Measurements from ENCODE around the gene SIX3. TPM values are rescaled to one million over a fixed set of nuclear protein-coding genes. Genes with fewer than 3 reads are reported as not detected.
A peak's percentile ranks its signal among the peaks of the same experiment; 100 is the strongest.

SIX3 gene
- total RNA-seq (2014; rRNA removed; shearing (Covaris generic)) (not detected in 2 replicates), polyA plus RNA-seq (2016; fragmentation: Nextera tagmentation; extraction: Ambion mirVana) (not detected in 2 replicates)

GRCh38 chr2:44941551-44942234, at the start of gene SIX3:
Gene SIX3 (plus strand): TSS chr2:44941702. CDS start chr2:44942105, 403 bp downstream.
- Histone ChIP-seq H3K4me2 (ENCODE audit: unreplicated experiment) (peak within 1 kb of the TSS; percentile 71), H3K9ac (no peak within 1 kb of the TSS), H3K36me3 (ENCODE audit: low read depth) (no peaks in the 10 kb centered on the region)

DNA sequence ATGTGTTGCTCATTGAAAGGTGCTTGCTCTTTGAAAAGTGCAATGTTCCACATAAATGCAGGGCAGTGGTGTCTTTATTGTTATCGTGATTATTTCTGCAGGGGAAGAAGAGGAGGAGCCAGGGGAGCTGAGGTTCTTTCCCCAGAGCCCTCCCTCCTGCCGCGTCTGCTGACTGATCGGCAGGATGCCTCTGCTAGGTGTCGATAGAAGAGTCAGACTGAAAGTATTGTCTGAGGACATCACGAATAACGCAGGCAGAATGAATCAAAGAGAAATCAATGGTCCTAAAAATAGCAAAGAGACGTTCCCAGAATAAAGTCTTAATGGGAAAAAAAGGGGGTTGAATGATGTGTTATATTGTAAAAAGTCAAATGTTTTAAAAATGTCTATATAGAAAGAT, 47.4 kb upstream of the SIX3 start:
- 18 to 22% methylated on average over 8 of the region's 8 CpGs for WGBS, 2 experiments (ENCODE audit: low coverage in 1 of 2, low lambda C conversion rate in 2 of 2, missing lambda C conversion rate in 2 of 2)
- Histone ChIP-seq H2AFZ (no peak overlapping the region), H3K9ac (no peak overlapping the region), H3K27me3 (replicated peaks; ENCODE audit: insufficient read depth) (peaks cover 8% of the 10 kb centered on the region), H3K27ac (no peak overlapping the region), H3F3A (ENCODE audit: insufficient read depth) (no peaks in the 10 kb centered on the region), H3K9me2 (ENCODE audit: insufficient read depth) (no peaks in the 10 kb centered on the region), H3K36me3 (ENCODE audit: low read depth) (no peaks in the 10 kb centered on the region), H3K4me3 (no peak overlapping the region), H4K20me1 (ENCODE audit: insufficient read depth) (no peaks in the 10 kb centered on the region), H3K4me2 (ENCODE audit: unreplicated experiment) (no peak overlapping the region), H3K4me1 (ENCODE audit: insufficient read depth) (no peaks in the 10 kb centered on the region), H3K9me3 (ENCODE audit: low read depth) (no peaks in the 10 kb centered on the region), H3K79me2 (ENCODE audit: insufficient read depth) (no peaks in the 10 kb centered on the region)
- in situ Hi-C loops (cut with MboI): no loop called here
- no peak for DNase-seq
- no peak for TF ChIP-seq EZH2phosphoT487 (IDR thresholded peaks at IDR 0.05; ENCODE audit: insufficient read depth, low read depth)
- TF ChIP-seq EZH2 (IDR thresholded peaks at IDR 0.05; ENCODE audit: insufficient read depth, poor library complexity, severe bottlenecking): no peak

More at GRCh38 chr2:44941551-44942234, at the start of gene SIX3:
- H3K9me2 ChIP-seq (ENCODE audit: insufficient read depth): no peaks in the 10 kb centered on the region
- H3K79me2 ChIP-seq (ENCODE audit: insufficient read depth): no peaks in the 10 kb centered on the region
- 2 to 3% methylated on average over 30 to 39 of the region's 39 CpGs for WGBS, 2 experiments (ENCODE audit: low coverage in 1 of 2, low lambda C conversion rate in 2 of 2, missing lambda C conversion rate in 2 of 2)
- H3K9me3 ChIP-seq (ENCODE audit: low read depth): no peaks in the 10 kb centered on the region
- DNase-seq: peak; percentile 58
- H3K4me1 ChIP-seq (ENCODE audit: insufficient read depth): peaks cover 4% of the 10 kb centered on the region; the same call in 1 of the 2 replicates
- no peak within 1 kb of the TSS for H3K27ac ChIP-seq
- TF ChIP-seq EZH2 (IDR thresholded peaks at IDR 0.05; ENCODE audit: insufficient read depth, poor library complexity, severe bottlenecking): peak; percentile 94
- TF ChIP-seq EZH2phosphoT487 (IDR thresholded peaks at IDR 0.05; ENCODE audit: insufficient read depth, low read depth): no peak; the same call in 1 of the 2 replicates
- no peaks in the 10 kb centered on the region for H3F3A ChIP-seq (ENCODE audit: insufficient read depth)
- H3K27me3 ChIP-seq (replicated peaks; ENCODE audit: insufficient read depth): peaks cover 94% of the 10 kb centered on the region
- peak within 1 kb of the TSS; percentile 61 for H3K4me3 ChIP-seq
- no peaks in the 10 kb centered on the region for H4K20me1 ChIP-seq (ENCODE audit: insufficient read depth)
- in situ Hi-C loops (cut with MboI): no loop called here
- H2AFZ ChIP-seq: 0 out of 2 replicates have a peak within 1 kb of the TSS, but pooled peaks have one; percentile 44

GRCh38 chr2:44895061-44895460, 46.4 kb upstream of the SIX3 start:
- no peak overlapping the region for H3K4me2 ChIP-seq (ENCODE audit: unreplicated experiment)
- no peaks in the 10 kb centered on the region for H3K4me1 ChIP-seq (ENCODE audit: insufficient read depth)
- TF ChIP-seq EZH2phosphoT487 (IDR thresholded peaks at IDR 0.05; ENCODE audit: insufficient read depth, low read depth) (no peak), EZH2 (IDR thresholded peaks at IDR 0.05; ENCODE audit: insufficient read depth, poor library complexity, severe bottlenecking) (no peak)
- no peak overlapping the region for H3K9ac ChIP-seq
- H3K36me3 ChIP-seq (ENCODE audit: low read depth): no peaks in the 10 kb centered on the region
- no peak overlapping the region for H3K27ac ChIP-seq
- H3K79me2 ChIP-seq (ENCODE audit: insufficient read depth): no peaks in the 10 kb centered on the region
- H4K20me1 ChIP-seq (ENCODE audit: insufficient read depth): no peaks in the 10 kb centered on the region
- H3K4me3 ChIP-seq: no peak overlapping the region
- H3K27me3 ChIP-seq (replicated peaks; ENCODE audit: insufficient read depth): peaks cover 18% of the 10 kb centered on the region
- DNase-seq: peak; percentile 16
- H2AFZ ChIP-seq: no peak overlapping the region
- in situ Hi-C loops (cut with MboI): no loop called here
- H3K9me3 ChIP-seq (ENCODE audit: low read depth): no peaks in the 10 kb centered on the region
- WGBS, 2 experiments (ENCODE audit: low coverage in 1 of 2, low lambda C conversion rate in 2 of 2, missing lambda C conversion rate in 2 of 2): 5 to 12% methylated on average over 2 of the region's 2 CpGs
- H3F3A ChIP-seq (ENCODE audit: insufficient read depth): no peaks in the 10 kb centered on the region
- H3K9me2 ChIP-seq (ENCODE audit: insufficient read depth): no peaks in the 10 kb centered on the region

DNA sequence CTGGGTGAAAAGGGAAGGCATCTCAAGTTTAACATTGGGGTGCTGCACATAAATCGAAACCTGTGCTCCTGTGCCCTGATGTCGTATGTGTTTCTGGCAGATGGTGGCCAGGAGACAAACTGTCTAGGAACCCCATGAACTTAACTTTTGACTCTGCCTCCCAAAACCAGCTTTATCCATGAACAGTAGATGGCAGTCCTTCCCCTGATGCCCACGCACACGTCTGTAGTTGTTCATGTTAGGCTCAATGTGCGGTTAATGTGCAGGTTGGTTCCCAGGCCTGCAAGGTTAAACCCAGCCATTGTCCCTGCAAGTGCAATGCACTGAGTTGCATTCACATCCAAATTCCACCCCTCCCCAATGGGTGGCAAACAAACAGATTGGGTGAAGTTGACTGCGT, 44.1 kb upstream of the SIX3 start:
- H3K4me3 ChIP-seq: no peak overlapping the region
- no peak overlapping the region for H2AFZ ChIP-seq
- no peak overlapping the region for H3K9ac ChIP-seq
- H3K36me3 ChIP-seq (ENCODE audit: low read depth): no peaks in the 10 kb centered on the region
- H3K4me2 ChIP-seq (ENCODE audit: unreplicated experiment): no peak overlapping the region
- TF ChIP-seq EZH2 (IDR thresholded peaks at IDR 0.05; ENCODE audit: insufficient read depth, poor library complexity, severe bottlenecking): no peak
- TF ChIP-seq EZH2phosphoT487 (IDR thresholded peaks at IDR 0.05; ENCODE audit: insufficient read depth, low read depth): no peak
- H3K9me2 ChIP-seq (ENCODE audit: insufficient read depth): no peaks in the 10 kb centered on the region
- no peaks in the 10 kb centered on the region for H3K9me3 ChIP-seq (ENCODE audit: low read depth)
- 39 to 52% methylated on average over 6 of the region's 6 CpGs for WGBS, 2 experiments (ENCODE audit: low coverage in 1 of 2, low lambda C conversion rate in 2 of 2, missing lambda C conversion rate in 2 of 2)
- no peak for DNase-seq
- H3K27ac ChIP-seq: no peak overlapping the region
- H3K4me1 ChIP-seq (ENCODE audit: insufficient read depth): no peaks in the 10 kb centered on the region
- no peaks in the 10 kb centered on the region for H3K79me2 ChIP-seq (ENCODE audit: insufficient read depth)
- H3K27me3 ChIP-seq (replicated peaks; ENCODE audit: insufficient read depth): peaks cover 42% of the 10 kb centered on the region
- in situ Hi-C loops (cut with MboI): no loop called here
- H4K20me1 ChIP-seq (ENCODE audit: insufficient read depth): no peaks in the 10 kb centered on the region
- H3F3A ChIP-seq (ENCODE audit: insufficient read depth): no peaks in the 10 kb centered on the region

Data from GM23248 (cell line).